Stimulated activated naive CD8-positive, alpha-beta T cell treated with anti-CD3 and anti-CD28 coated beads, Interleukin-15, Interleukin-2, amounts not matched to agents 100 ng/mL and 50 ng/mL, for 24 hours (primary cell): ENCODE results near the gene NEDD9.

Source experiments
- H3K27ac Mint-ChIP-seq: one replicate; pipeline ENCODE4 v1.8.0; 2021; ENCODE audit warnings: mild to moderate bottlenecking, mixed read lengths
- H3K27me3 Mint-ChIP-seq: one replicate; pipeline ENCODE4 v1.8.0; 2021; ENCODE audit warnings: mixed read lengths
- H3K36me3 Mint-ChIP-seq: one replicate; pipeline ENCODE4 v1.8.0; 2021; ENCODE audit warnings: low read depth, mixed read lengths
- H3K4me1 Mint-ChIP-seq: one replicate; pipeline ENCODE4 v1.8.0; 2021; ENCODE audit warnings: low read depth, mixed read lengths
- H3K4me3 Mint-ChIP-seq: one replicate; pipeline ENCODE4 v1.8.0; 2021; ENCODE audit warnings: mild to moderate bottlenecking, mixed read lengths
- H3K9me3 Mint-ChIP-seq: one replicate; pipeline ENCODE4 v1.8.0; 2021; ENCODE audit warnings: mixed read lengths

Gene NEDD9

GRCh38 chr6:11231564-11232192, 790 bp downstream of the NEDD9 start:
- H3K27ac Mint-ChIP-seq, result peak overlapping the region; percentile 95
- peaks cover 9% of the 10 kb centered on the region for H3K36me3 Mint-ChIP-seq
- peak overlapping the region; percentile 83 for H3K4me3 Mint-ChIP-seq
- H3K4me1 Mint-ChIP-seq, result peaks cover 70% of the 10 kb centered on the region
- no peaks in the 10 kb centered on the region for H3K9me3 Mint-ChIP-seq
- H3K27me3 Mint-ChIP-seq, result no peaks in the 10 kb centered on the region

- H3K27me3 Mint-ChIP-seq, result no peaks in the 10 kb centered on the region
- peaks cover 13% of the 10 kb centered on the region for H3K36me3 Mint-ChIP-seq
- H3K4me3 Mint-ChIP-seq, result peak overlapping the region; percentile 83
- H3K4me1 Mint-ChIP-seq, result peaks cover 69% of the 10 kb centered on the region
- no peak overlapping the region for H3K27ac Mint-ChIP-seq
- no peaks in the 10 kb centered on the region for H3K9me3 Mint-ChIP-seq
Observed at GRCh38 chr6:11231108-11231463, 1.4 kb downstream of the NEDD9 start.

- Mint-ChIP-seq H3K9me3 (no peaks in the 10 kb centered on the region), H3K4me3 (peak overlapping the region; percentile 83), H3K27ac (no peak overlapping the region), H3K36me3 (peaks cover 17% of the 10 kb centered on the region), H3K27me3 (no peaks in the 10 kb centered on the region), H3K4me1 (peaks cover 67% of the 10 kb centered on the region)
Observed at GRCh38 chr6:11230158-11231107, 2.0 kb downstream of the NEDD9 start.

- H3K4me3 Mint-ChIP-seq, result no peak overlapping the region
- H3K36me3 Mint-ChIP-seq, result peaks cover 24% of the 10 kb centered on the region
- peaks cover 6% of the 10 kb centered on the region for H3K9me3 Mint-ChIP-seq
- no peaks in the 10 kb centered on the region for H3K27me3 Mint-ChIP-seq
- peaks cover 73% of the 10 kb centered on the region for H3K4me1 Mint-ChIP-seq
- H3K27ac Mint-ChIP-seq, result no peak overlapping the region
Observed at GRCh38 chr6:11229655-11230046, 2.8 kb downstream of the NEDD9 start.

- no peak overlapping the region for H3K4me3 Mint-ChIP-seq
- peaks cover 7% of the 10 kb centered on the region for H3K9me3 Mint-ChIP-seq
- H3K36me3 Mint-ChIP-seq, result peaks cover 30% of the 10 kb centered on the region
- no peak overlapping the region for H3K27ac Mint-ChIP-seq
- H3K4me1 Mint-ChIP-seq, result peaks cover 75% of the 10 kb centered on the region
- H3K27me3 Mint-ChIP-seq, result no peaks in the 10 kb centered on the region
Observed at GRCh38 chr6:11228935-11229654, 3.4 kb downstream of the NEDD9 start.

GRCh38 chr6:11227698-11228097, 4.8 kb downstream of the NEDD9 start:
- Mint-ChIP-seq H3K9me3 (peaks cover 7% of the 10 kb centered on the region), H3K27ac (no peak overlapping the region), H3K36me3 (peaks cover 42% of the 10 kb centered on the region), H3K4me3 (no peak overlapping the region), H3K4me1 (peaks cover 75% of the 10 kb centered on the region), H3K27me3 (no peaks in the 10 kb centered on the region)

GRCh38 chr6:11226005-11226404, 6.5 kb downstream of the NEDD9 start:
- Mint-ChIP-seq H3K27ac (peak overlapping the region; percentile 36), H3K4me1 (peaks cover 68% of the 10 kb centered on the region), H3K9me3 (peaks cover 7% of the 10 kb centered on the region), H3K36me3 (peaks cover 45% of the 10 kb centered on the region), H3K4me3 (no peak overlapping the region), H3K27me3 (no peaks in the 10 kb centered on the region)

- Mint-ChIP-seq H3K9me3 (peaks cover 7% of the 10 kb centered on the region), H3K36me3 (peaks cover 54% of the 10 kb centered on the region), H3K27me3 (no peaks in the 10 kb centered on the region), H3K4me1 (peaks cover 66% of the 10 kb centered on the region), H3K27ac (peak overlapping the region; percentile 86), H3K4me3 (peak overlapping the region; percentile 33)
Observed at GRCh38 chr6:11224966-11225463, 7.5 kb downstream of the NEDD9 start.

GRCh38 chr6:11224252-11224965, 8.1 kb downstream of the NEDD9 start:
- Mint-ChIP-seq H3K36me3 (peaks cover 54% of the 10 kb centered on the region), H3K4me1 (peaks cover 66% of the 10 kb centered on the region), H3K27me3 (no peaks in the 10 kb centered on the region), H3K4me3 (peak overlapping the region; percentile 33), H3K9me3 (peaks cover 7% of the 10 kb centered on the region), H3K27ac (peak overlapping the region; percentile 86)

- peaks cover 7% of the 10 kb centered on the region for H3K9me3 Mint-ChIP-seq
- H3K4me3 Mint-ChIP-seq, result no peak overlapping the region
- peaks cover 72% of the 10 kb centered on the region for H3K4me1 Mint-ChIP-seq
- no peaks in the 10 kb centered on the region for H3K27me3 Mint-ChIP-seq
- peaks cover 60% of the 10 kb centered on the region for H3K36me3 Mint-ChIP-seq
- H3K27ac Mint-ChIP-seq, result peak overlapping the region; percentile 86
Observed at GRCh38 chr6:11223286-11223864, 9.1 kb downstream of the NEDD9 start.

- peaks cover 62% of the 10 kb centered on the region for H3K36me3 Mint-ChIP-seq
Observed at GRCh38 chr6:11222385-11223277, 9.8 kb downstream of the NEDD9 start.

GRCh38 chr6:11221623-11222384, 10.7 kb downstream of the NEDD9 start:
- no peaks in the 10 kb centered on the region for H3K27me3 Mint-ChIP-seq
- H3K27ac Mint-ChIP-seq, result peak overlapping the region; percentile 32
- H3K4me3 Mint-ChIP-seq, result no peak overlapping the region
- H3K4me1 Mint-ChIP-seq, result peaks cover 84% of the 10 kb centered on the region
- H3K9me3 Mint-ChIP-seq, result peaks cover 7% of the 10 kb centered on the region
- peaks cover 62% of the 10 kb centered on the region for H3K36me3 Mint-ChIP-seq

More at GRCh38 chr6:11222385-11223277, 9.8 kb downstream of the NEDD9 start:
- Mint-ChIP-seq H3K27me3 (no peaks in the 10 kb centered on the region), H3K27ac (peak overlapping the region; percentile 56), H3K4me3 (peak overlapping the region; percentile 24), H3K9me3 (peaks cover 7% of the 10 kb centered on the region), H3K4me1 (peaks cover 77% of the 10 kb centered on the region)

- Mint-ChIP-seq H3K9me3 (no peaks in the 10 kb centered on the region), H3K4me1 (peaks cover 68% of the 10 kb centered on the region), H3K27ac (peak overlapping the region; percentile 47), H3K36me3 (peaks cover 47% of the 10 kb centered on the region), H3K4me3 (no peak overlapping the region), H3K27me3 (no peaks in the 10 kb centered on the region)
Observed at GRCh38 chr6:11219400-11219834, 13.1 kb downstream of the NEDD9 start.
